ENCODE data around the gene RFX3. TPM values are rescaled to one million over a fixed set of nuclear protein-coding genes. Genes with fewer than 3 reads are reported as not detected.

The RFX3 gene
- total and polyA plus RNA-seq, 3 donors from 2014 or later: 29.7 to 45.3 (median 30.7) TPM

DNA sequence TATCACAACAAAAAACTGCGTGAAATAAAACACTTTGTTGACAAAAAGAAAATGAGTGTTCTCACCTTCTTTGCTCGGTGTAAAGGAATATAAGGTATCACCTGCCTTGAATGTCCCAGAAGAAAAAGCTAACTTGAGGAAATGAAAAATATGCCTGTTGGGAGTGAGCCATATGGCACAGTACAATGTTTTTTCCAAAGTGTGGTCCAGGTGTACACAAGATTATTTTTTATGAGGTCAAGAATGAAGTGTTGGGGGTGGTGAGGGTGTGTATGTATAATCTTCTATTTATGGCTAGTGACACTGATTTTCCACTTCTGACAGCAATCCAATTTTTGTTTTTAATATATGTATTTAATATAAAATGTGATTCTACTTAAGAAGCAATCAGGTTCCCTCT, 134.4 kb downstream of the RFX3 start:
- Histone ChIP-seq H3K9me3 (no peaks in the 10 kb centered on the region), H3K27ac (no peak overlapping the region), H3K27me3 (no peaks in the 10 kb centered on the region), H3K4me1 (no peaks in the 10 kb centered on the region), H3K4me3 (no peak overlapping the region), H3K36me3 (ENCODE audit: low read depth, missing control alignments) (no peaks in the 10 kb centered on the region)
- intact Hi-C loops (cut with DNase I; ENCODE audit: low total_unique reads): no loop called here
- DNase-seq: no peak
- WGBS, 2 donors: 94 to 100% methylated on average over 2 of the region's 2 CpGs
- TF ChIP-seq CTCF (IDR thresholded peaks at IDR 0.05): no peak
- TF ChIP-seq POLR2A (IDR thresholded peaks at IDR 0.05): no peak

DNA sequence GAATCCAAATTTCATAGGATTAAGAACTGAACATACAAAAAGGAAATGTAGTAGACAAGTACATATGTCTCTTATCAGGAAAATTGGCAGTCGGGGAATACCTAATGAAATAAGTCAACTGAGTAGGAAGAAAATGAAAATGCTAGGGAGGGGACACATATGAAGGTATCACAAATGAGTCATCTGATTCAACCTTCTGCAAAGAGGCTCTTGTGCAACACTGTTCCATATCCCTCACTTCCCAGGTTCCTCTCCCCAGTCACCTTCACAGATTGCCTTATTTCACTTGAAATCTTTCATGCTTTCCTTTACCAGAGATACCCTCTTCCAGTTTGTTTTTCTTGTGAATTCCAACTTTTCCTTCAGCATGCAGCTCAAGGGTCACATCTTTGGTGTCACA, 139.0 kb downstream of the RFX3 start:
- 94 to 96% methylated on average over 1 of the region's 1 CpG for WGBS, 2 donors
- no peak overlapping the region for H3K27ac ChIP-seq
- H3K36me3 ChIP-seq (ENCODE audit: low read depth, missing control alignments): no peaks in the 10 kb centered on the region
- intact Hi-C loops (cut with DNase I; ENCODE audit: low total_unique reads): no loop called here
- DNase-seq: no peak
- no peak overlapping the region for H3K4me3 ChIP-seq
- no peaks in the 10 kb centered on the region for H3K9me3 ChIP-seq
- no peaks in the 10 kb centered on the region for H3K4me1 ChIP-seq
- H3K27me3 ChIP-seq: no peaks in the 10 kb centered on the region
- TF ChIP-seq CTCF (IDR thresholded peaks at IDR 0.05): no peak
- no peak for TF ChIP-seq POLR2A (IDR thresholded peaks at IDR 0.05)

DNA sequence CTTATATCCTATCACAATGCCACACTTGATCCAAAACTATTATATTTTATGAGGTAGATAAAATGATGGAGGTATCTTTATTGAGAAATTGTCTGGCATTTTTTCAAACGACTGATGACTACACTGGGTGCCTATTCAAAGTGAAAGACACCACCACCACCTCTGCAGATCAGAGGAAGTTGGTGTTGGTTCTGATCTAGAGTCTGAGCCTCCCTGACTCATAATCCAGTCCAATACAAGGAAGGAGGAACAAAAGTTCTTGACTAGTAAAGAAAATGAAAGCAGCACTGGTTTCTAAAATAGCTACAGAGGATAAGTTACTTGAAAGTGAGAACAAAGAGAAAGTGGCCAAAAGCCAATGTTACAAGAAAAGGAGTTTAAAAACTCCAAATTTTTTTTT, 139.9 kb downstream of the RFX3 start:
- H3K4me3 ChIP-seq: no peak overlapping the region
- H3K27ac ChIP-seq: no peak overlapping the region
- no peaks in the 10 kb centered on the region for H3K4me1 ChIP-seq
- WGBS, 2 donors: 79 to 84% methylated on average over 1 of the region's 1 CpG
- intact Hi-C loops (cut with DNase I; ENCODE audit: low total_unique reads): no loop called here
- no peak for DNase-seq
- TF ChIP-seq CTCF (IDR thresholded peaks at IDR 0.05) (no peak), POLR2A (IDR thresholded peaks at IDR 0.05) (no peak)
- H3K9me3 ChIP-seq: no peaks in the 10 kb centered on the region
- no peaks in the 10 kb centered on the region for H3K36me3 ChIP-seq (ENCODE audit: low read depth, missing control alignments)
- no peaks in the 10 kb centered on the region for H3K27me3 ChIP-seq

DNA sequence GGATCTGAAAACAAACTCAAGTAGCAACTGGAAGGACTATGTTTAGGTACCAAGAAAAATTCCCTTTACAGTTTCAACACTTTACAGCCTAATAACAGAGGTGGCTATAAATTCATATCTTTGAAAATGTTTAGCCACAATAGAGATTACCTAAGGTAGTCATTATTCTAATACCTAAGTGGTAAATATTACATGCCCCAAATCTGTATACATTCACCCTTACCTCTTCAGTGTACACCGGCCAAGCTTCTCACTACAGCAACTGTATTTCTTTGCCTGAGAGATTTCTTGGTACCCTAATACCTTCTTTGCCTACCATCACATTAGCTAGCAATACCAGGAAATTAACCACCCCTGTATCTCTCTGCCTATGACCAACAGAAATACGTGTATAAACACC, 154.0 kb downstream of the RFX3 start:
- Histone ChIP-seq H3K4me3 (no peak overlapping the region), H3K27me3 (no peaks in the 10 kb centered on the region), H3K4me1 (no peaks in the 10 kb centered on the region), H3K9me3 (no peaks in the 10 kb centered on the region), H3K27ac (no peak overlapping the region), H3K36me3 (ENCODE audit: low read depth, missing control alignments) (no peaks in the 10 kb centered on the region)
- intact Hi-C loops (cut with DNase I; ENCODE audit: low total_unique reads): no loop called here
- TF ChIP-seq CTCF (IDR thresholded peaks at IDR 0.05): no peak
- TF ChIP-seq POLR2A (IDR thresholded peaks at IDR 0.05): no peak
- no peak for DNase-seq
- WGBS, 2 donors: 90 to 97% methylated on average over 2 of the region's 2 CpGs

GRCh38 chr9:3370715-3371114, 155.1 kb downstream of the RFX3 start:
- intact Hi-C loops (cut with DNase I; ENCODE audit: low total_unique reads): no loop called here
- no peak for DNase-seq
- no peaks in the 10 kb centered on the region for H3K4me1 ChIP-seq
- H3K27ac ChIP-seq: no peak overlapping the region
- no peak overlapping the region for H3K4me3 ChIP-seq
- H3K9me3 ChIP-seq: no peaks in the 10 kb centered on the region
- no peak for TF ChIP-seq POLR2A (IDR thresholded peaks at IDR 0.05)
- no peaks in the 10 kb centered on the region for H3K36me3 ChIP-seq (ENCODE audit: low read depth, missing control alignments)
- no peaks in the 10 kb centered on the region for H3K27me3 ChIP-seq
